ENCODE results near the gene YTHDC2.
"Not testable (repeated sequence)": the region's sequence is repeated elsewhere in the genome, so short reads cannot be mapped to it uniquely, and the experiment has no call there.

Gene YTHDC2

GRCh38 chr5:113520899-113521298, 7.4 kb downstream of the YTHDC2 start:
- DNase-seq, result no peak

- DNase-seq, result no peak
Observed at GRCh38 chr5:113523168-113523567, 9.7 kb downstream of the YTHDC2 start.

- DNase-seq, result no peak
Observed at GRCh38 chr5:113524927-113525326, 11.4 kb downstream of the YTHDC2 start.

- no peak for DNase-seq
Observed at GRCh38 chr5:113526421-113526820, 12.9 kb downstream of the YTHDC2 start.

- DNase-seq, result no peak
Observed at GRCh38 chr5:113527746-113528145, 14.3 kb downstream of the YTHDC2 start.

GRCh38 chr5:113531481-113532159, 18.1 kb downstream of the YTHDC2 start:
- DNase-seq, result no peak

- DNase-seq, result no peak
Observed at GRCh38 chr5:113538313-113538712, 24.8 kb downstream of the YTHDC2 start.

- DNase-seq, result no peak
Observed at GRCh38 chr5:113546703-113547183, 33.2 kb downstream of the YTHDC2 start.

GRCh38 chr5:113548396-113548795, 34.9 kb downstream of the YTHDC2 start:
- no peak for DNase-seq

- no peak for DNase-seq
Observed at GRCh38 chr5:113552137-113552536, 38.6 kb downstream of the YTHDC2 start.

GRCh38 chr5:113552620-113553019, 39.1 kb downstream of the YTHDC2 start:
- no peak for DNase-seq

GRCh38 chr5:113562828-113563400, 49.4 kb downstream of the YTHDC2 start:
- DNase-seq, result no peak

- DNase-seq, result no peak
Observed at GRCh38 chr5:113569396-113569795, 55.9 kb downstream of the YTHDC2 start.

- DNase-seq, result no peak
Observed at GRCh38 chr5:113572716-113573115, 59.2 kb downstream of the YTHDC2 start.

- no peak for DNase-seq
Observed at GRCh38 chr5:113574417-113574816, 60.9 kb downstream of the YTHDC2 start.

GRCh38 chr5:113575074-113575473, 61.6 kb downstream of the YTHDC2 start:
- no peak for DNase-seq

GRCh38 chr5:113578091-113578490, 64.6 kb downstream of the YTHDC2 start:
- DNase-seq, result no peak

GRCh38 chr5:113581388-113581787, 67.9 kb downstream of the YTHDC2 start:
- no peak for DNase-seq

GRCh38 chr5:113598150-113598549, 84.7 kb downstream of the YTHDC2 start:
- no peak for DNase-seq

- no peak for DNase-seq
Observed at GRCh38 chr5:113598926-113599325, 85.4 kb downstream of the YTHDC2 start.

- no peak for DNase-seq
Observed at GRCh38 chr5:113600255-113600905, 86.9 kb downstream of the YTHDC2 start.

GRCh38 chr5:113601423-113601822, 87.9 kb downstream of the YTHDC2 start:
- DNase-seq, result no peak

GRCh38 chr5:113603246-113603645, 89.8 kb downstream of the YTHDC2 start:
- not testable (repeated sequence) for DNase-seq
